ENCODE results near the gene CIB4. TPM values are rescaled to one million over a fixed set of nuclear protein-coding genes. Genes with fewer than 3 reads are reported as not detected.

CIB4 gene
- total and polyA plus RNA-seq, 2 of the 4 experiments (the other 2 are of a cell fraction): not detected

- H2BK15ac ChIP-seq (ENCODE audit: low read depth, low read length): no peak overlapping the region
- no peaks in the 10 kb centered on the region for H3K36me3 ChIP-seq (ENCODE audit: control insufficient read depth, insufficient read depth, low read length)
- no peak overlapping the region for H2BK5ac ChIP-seq (ENCODE audit: low read depth, low read length, poor library complexity, severe bottlenecking)
- dilution Hi-C loops (cut with HindIII; ENCODE audit: low sequenced_read_pairs, unreplicated experiment) (no loop called here), intact Hi-C loops (cut with micrococcal nuclease) (no loop called here), in situ Hi-C loops (cut with MboI; ENCODE audit: low sequenced_read_pairs) (no loop called here)
- no peak overlapping the region for H3K9ac ChIP-seq (ENCODE audit: low read depth, low read length)
- H3K4me1 ChIP-seq (ENCODE audit: control insufficient read depth, insufficient read depth, low read length): no peaks in the 10 kb centered on the region
- H2AK5ac ChIP-seq (ENCODE audit: low read depth, low read length): no peak overlapping the region
- ChIA-PET CTCF (no interaction called here), POLR2A (ENCODE audit: unreplicated experiment) (no interaction called here)
- H4K8ac ChIP-seq (ENCODE audit: low read depth in 2 of 2, low read length in 2 of 2): no peak overlapping the region
- no peak overlapping the region for H2AK9ac ChIP-seq (replicated peaks; ENCODE audit: low read depth, low read length, poor library complexity)
- H2BK20ac ChIP-seq (ENCODE audit: low read depth, low read length): no peak overlapping the region
- no TSS peak for BruUV-seq (replicated peaks)
- H3K56ac ChIP-seq (ENCODE audit: extremely low read depth, insufficient read depth, low read length): no peak overlapping the region
- DNase-seq (no peak), ATAC-seq (ENCODE audit: low read depth) (no peak)
- H3K79me1 ChIP-seq (ENCODE audit: low read depth in 1 of 2, low read length in 2 of 2): no peaks in the 10 kb centered on the region
- no peak overlapping the region for H3K27ac ChIP-seq (ENCODE audit: insufficient read depth, low read length)
- WGBS, 2 experiments (ENCODE audit: extremely low coverage in 2 of 2, insufficient read length in 1 of 2): 50% methylated on average over 4 of the region's 13 CpGs; no CpG with 5 or more reads in 1 of the 2 experiments
- no peak overlapping the region for H3K4me2 ChIP-seq (ENCODE audit: low read depth, low read length)
- H4K5ac ChIP-seq (ENCODE audit: low read depth, low read length): no peak overlapping the region
- no peak overlapping the region for H2BK120ac ChIP-seq (ENCODE audit: low read depth, low read length)
- TF ChIP-seq MAZ (IDR thresholded peaks at IDR 0.05; ENCODE audit: borderline replicate concordance, low read depth, low read length): no peak
- no peak for TF ChIP-seq RCOR1 (IDR thresholded peaks at IDR 0.05; ENCODE audit: insufficient replicate concordance, low read length)
- TF ChIP-seq SMC3 (IDR thresholded peaks at IDR 0.05; ENCODE audit: low read depth, low read length): no peak
- TF ChIP-seq NFE2L2 (IDR thresholded peaks at IDR 0.05; ENCODE audit: low read depth, low read length): no peak
- TF ChIP-seq USF2 (IDR thresholded peaks at IDR 0.05; ENCODE audit: low read depth, low read length): no peak
- TF ChIP-seq CTCF (conservative IDR thresholded peaks at IDR 0.05; ENCODE audit: low read depth, low read length): no peak
- TF ChIP-seq CEBPB (IDR thresholded peaks at IDR 0.05; ENCODE audit: low read depth, low read length): no peak
- TF ChIP-seq FOS (IDR thresholded peaks at IDR 0.05; ENCODE audit: low read depth, low read length): no peak
- no peak for TF ChIP-seq MAFK (IDR thresholded peaks at IDR 0.05; ENCODE audit: low read depth, low read length)
- TF ChIP-seq CHD1 (IDR thresholded peaks at IDR 0.05; ENCODE audit: low read depth, low read length): no peak
- TF ChIP-seq RAD21 (IDR thresholded peaks at IDR 0.05; ENCODE audit: low read length): no peak
- no peak for TF ChIP-seq ELK1 (IDR thresholded peaks at IDR 0.05; ENCODE audit: borderline replicate concordance, low read depth, low read length)
- no peak for TF ChIP-seq MXI1 (IDR thresholded peaks at IDR 0.05; ENCODE audit: borderline replicate concordance, low read depth, low read length)
- TF ChIP-seq BHLHE40 (IDR thresholded peaks at IDR 0.05; ENCODE audit: low read depth, low read length): no peak
- TF ChIP-seq RFX5 (IDR thresholded peaks at IDR 0.05; ENCODE audit: low read depth, low read length): no peak
- TF ChIP-seq POLR2A (IDR thresholded peaks at IDR 0.05; ENCODE audit: low read depth, low read length): no peak
- no peak overlapping the region for H2AFZ ChIP-seq (replicated peaks; ENCODE audit: low read length, poor library complexity)
- H3K14ac ChIP-seq (replicated peaks; ENCODE audit: low read depth, low read length): no peak overlapping the region
- H3K23ac ChIP-seq (ENCODE audit: low read depth, low read length): no peak overlapping the region
- peaks cover 4% of the 10 kb centered on the region; the same call in 1 of the 2 replicates for H3K9me3 ChIP-seq (ENCODE audit: control insufficient read depth, insufficient read depth, low read length)
- no peak overlapping the region for H3K4me3 ChIP-seq (ENCODE audit: insufficient read depth, low read depth, low read length)
- H4K20me1 ChIP-seq (ENCODE audit: insufficient read depth, low read length): no peaks in the 10 kb centered on the region
- no peak overlapping the region for H3K18ac ChIP-seq (ENCODE audit: low read depth, low read length)
- H4K91ac ChIP-seq (ENCODE audit: insufficient read depth, low read depth, low read length): no peak overlapping the region
- H3K4ac ChIP-seq (ENCODE audit: low read depth, low read length): no peak overlapping the region
- no peaks in the 10 kb centered on the region for H3K9me1 ChIP-seq (ENCODE audit: insufficient read depth, low read length)
- H3K27me3 ChIP-seq (ENCODE audit: control insufficient read depth, insufficient read depth, low read length): peaks cover 60% of the 10 kb centered on the region
These were observed 33.6 kb upstream of the CIB4 start for GRCh38 chr2:26674771-26675170.

Data from IMR-90 (cell line).